GM18861 (cell line): ENCODE measurements around the gene NRARP.

Experiments
- ATAC-seq: cut with Tn5 transposase; IDR thresholded peaks from one replicate; pipeline ENCODE4 v1.9.1; 2021; ENCODE audit not compliant: unreplicated experiment

Gene NRARP

DNA sequence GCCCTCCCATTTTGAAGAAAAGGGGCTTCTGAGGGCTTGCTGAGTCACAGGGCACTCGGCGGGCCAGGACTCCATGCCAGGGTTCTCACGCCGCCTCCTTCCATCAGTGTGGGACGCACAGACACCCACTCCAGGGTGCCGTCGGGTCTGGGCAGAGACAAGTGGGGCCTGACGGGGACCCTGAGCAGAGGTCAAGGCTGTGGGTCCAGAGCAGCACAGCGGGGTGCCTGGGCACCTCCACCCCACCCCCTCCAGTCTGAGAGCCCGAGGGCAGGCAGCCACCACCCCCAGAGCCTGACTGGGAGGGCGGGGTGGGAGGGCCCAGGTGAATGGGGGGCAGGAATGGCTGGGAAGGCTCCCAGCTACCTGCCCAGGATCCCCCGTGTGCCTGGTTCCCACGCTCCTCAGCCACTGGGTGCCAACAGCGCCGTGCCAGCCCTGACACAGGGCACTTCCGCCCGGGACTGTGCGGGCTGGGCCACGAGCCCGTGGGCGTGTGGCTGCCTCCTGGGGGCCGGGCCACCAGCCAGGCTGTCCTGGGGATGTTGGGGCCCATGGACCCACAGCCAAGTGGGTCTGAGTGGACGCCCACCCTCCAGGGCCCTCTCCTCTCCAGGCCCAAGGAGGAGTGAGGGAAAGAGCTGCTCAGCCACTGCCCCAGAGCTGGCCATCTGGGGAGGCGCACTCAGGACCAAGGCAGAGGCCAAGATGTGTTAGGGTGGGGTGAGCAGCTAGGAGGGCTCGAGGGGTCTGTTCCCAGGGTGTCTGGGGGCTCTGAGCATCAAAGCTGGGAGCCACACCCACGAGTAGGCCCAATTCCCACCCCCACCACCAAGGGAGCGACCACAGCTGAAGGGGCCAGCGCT lies 10.1 kb upstream of the NRARP start:
- ATAC-seq: no peak

DNA sequence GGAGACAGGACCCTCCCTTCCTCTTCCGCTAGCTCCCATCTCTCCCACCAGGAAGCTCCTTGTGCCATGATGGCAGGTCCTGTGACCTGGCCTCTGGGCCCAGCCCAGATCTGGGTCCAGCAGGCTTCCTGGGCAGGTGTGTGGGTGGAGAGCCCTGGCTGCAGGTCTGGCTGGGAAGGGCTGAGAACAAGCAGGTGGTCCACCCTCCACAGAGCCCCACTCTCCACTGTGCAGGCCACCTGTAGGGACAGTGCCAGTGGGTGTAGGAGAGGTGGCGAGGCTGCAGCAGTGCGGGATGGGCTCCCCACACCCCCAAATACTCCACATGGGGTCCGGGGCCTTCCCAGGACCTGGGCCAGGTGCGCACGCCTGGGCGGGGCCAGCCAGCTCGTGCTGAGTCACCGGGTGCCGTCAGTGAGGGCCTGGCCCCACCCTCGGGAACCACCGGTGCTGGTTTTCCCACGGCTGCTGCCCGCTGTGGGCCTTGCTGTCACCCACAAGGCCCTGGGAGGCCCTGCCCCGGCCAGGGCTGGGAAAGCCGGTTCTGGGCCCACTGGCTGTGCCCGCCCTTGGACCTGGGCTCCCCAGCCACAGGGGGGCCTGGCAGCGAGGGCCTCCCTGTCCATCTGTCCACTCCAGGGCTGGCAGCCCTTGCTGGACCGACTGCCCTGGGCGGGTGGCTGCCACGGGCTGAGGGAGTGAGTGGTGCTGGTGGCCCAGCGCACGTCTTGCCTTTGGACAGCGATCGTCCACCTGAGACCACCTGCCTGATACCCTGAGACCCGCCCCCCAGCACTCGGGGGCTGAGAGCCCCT lies 9.3 kb upstream of the NRARP start:
- no peak for ATAC-seq

DNA sequence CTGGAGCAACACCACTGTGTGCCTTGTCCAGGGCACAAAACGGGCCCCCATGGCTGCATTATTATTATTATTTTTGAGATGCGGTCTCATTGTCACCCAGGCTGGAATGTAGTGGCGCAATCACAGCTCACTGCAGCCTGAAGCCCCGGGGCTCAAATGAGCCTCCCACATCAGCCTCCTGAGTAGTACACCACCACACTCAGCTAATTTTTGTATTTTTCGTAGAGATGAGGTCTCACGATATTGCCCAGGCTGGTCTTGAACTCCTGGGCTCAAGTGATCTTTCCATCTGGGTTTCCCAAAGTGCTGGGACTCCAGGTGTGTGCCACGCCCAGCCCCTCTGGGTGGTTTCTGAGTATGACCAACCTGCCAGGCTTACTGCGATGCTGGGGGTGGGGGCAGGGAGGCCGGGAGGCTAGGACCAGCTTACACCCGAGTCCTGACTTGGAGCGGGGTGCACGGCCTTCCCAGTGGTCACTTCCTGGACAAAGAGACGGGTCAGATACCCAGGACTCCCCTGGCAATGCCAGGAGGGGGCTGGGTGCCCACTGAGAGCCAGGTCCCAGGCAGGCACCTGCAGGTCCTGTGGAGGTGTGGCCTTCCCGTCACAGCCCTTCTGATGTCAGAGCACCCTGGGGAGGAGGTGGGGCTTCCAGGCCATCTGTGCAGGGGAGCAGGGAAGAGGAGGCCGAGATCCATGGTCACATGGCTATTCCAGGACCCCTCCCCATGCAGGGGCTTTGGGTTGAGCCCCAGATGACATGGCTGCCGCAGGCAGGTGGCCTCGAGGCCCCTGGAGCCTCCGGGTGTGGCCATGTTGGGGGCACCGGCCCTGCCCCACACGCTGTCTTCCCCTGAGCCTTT lies 8.3 kb upstream of the NRARP start:
- no peak for ATAC-seq

DNA sequence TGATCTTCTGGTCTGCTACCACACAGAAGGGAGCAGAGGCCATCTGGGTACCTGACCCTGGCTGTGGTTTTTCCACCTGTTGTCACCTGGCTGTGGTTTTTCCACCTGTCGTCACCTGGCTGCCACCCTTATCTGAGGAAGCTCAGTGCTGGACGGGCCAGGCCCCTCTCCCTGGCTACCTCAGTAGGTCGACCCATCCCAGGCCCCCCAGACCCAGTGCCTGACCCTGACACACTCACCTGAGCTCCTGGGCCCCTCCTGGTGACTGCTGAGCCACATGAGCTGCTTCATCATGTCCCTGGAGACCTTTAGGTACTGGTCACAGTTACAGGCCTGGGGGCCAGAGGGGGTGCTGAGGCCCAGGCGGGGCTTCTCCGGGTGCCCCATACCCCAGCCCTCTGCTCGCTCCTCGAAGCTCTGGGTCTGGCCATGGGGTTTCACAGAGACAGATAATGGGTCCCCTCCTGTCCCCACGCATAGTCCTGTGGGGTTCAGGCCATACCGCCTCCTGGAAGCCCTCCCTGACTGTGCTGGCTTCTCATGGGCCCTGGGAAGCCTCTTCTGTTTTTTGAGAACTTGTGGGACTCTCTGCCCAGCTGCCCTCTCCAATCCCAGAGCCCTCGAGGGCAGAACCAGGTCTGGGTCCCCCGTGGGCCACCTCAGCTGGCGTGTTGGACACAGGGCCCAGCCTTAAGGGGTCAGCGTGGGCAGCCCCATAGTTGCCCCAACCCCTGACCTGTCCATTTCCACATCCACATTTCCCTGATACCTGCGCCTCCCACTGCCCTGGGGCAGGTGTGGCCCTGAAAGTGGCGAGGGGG lies 7.5 kb upstream of the NRARP start:
- ATAC-seq: no peak

DNA sequence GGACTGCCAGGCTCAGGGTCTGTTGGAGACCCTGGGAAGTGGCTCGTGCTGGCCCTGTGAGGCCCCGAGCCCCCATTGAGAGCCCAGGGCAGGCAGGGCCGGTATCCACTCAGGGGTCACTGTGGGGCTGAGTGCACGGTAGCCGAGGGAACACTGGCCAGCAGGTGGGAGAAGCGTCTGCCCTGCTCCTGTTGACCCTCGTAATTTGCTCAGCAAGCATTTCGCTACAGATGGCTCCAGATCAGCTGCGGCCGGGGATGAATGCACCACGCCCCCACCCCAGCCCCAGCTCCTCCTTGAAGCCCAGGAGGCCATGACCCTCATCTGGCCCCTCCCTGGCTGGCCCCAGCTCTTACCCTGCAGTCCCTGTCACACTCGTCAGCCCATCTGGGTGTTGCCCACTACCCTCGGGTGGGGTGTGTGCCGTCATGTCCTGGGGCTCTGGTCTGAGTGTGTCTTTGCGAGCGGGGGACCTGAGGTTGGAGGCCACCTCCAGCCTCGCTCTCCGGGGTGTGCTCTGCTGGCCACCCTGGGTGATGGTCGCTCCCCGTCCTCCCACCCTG lies 6.1 kb upstream of the NRARP start:
- ATAC-seq: no peak

DNA sequence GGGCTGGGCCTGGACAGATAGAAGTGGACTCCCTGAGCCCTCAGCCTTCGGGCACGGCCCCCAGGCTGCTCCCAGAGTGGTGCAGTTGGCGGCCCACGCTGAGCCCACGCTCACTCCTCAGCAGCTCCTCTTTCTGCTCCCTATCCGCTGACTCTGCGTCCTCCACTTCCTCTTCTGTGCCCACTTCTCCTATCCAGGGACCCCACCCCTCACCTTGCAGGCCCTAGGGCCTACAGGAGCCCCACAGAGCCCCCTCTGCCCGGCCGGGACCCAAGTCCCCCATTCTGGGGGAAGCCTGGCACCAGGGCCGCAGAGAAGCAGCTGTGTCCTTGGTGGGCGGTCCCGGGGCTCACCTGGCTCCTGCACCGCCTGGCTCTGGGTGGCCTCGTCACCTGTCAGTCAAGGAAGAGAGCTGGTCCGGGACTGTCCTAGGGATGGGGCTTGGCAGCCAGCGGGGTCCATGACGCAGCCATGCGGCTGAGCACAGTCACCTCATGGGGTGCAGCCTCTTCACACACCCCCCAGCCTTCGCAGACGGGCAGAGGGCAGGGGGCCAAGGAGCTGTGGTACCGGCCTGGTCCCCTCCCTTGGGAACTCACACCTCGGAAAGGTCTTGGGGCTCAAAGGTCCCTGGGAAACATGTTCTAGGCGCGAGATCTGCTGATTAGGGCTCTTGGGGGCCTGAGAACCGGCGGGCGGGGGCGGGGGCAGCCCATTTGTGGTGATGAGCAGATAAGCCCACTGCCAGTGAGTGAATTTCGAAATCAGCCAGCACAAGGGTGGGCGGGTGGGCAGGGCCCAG lies 5.4 kb upstream of the NRARP start:
- no peak for ATAC-seq

DNA sequence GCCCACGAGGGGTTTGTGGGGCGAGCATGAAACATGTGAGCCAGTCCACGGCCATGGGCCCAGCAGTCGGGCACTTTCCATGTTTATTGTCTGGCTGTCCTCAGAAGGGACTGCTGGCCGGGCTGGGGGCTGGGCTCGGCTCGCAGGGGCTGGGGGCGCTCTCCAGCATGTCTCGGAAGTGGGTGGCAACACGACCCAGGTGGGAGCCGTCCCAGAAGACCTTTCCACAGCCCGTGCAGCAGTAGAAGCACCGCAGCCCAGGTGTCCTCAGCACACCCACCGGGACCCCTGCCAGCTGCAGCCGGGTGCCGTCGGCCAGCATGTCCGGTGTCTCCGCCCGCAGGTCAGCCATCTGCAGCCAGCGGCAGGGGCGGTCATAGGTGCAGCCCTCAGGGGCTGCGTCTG lies 4.8 kb upstream of the NRARP start:
- ATAC-seq: no peak

DNA sequence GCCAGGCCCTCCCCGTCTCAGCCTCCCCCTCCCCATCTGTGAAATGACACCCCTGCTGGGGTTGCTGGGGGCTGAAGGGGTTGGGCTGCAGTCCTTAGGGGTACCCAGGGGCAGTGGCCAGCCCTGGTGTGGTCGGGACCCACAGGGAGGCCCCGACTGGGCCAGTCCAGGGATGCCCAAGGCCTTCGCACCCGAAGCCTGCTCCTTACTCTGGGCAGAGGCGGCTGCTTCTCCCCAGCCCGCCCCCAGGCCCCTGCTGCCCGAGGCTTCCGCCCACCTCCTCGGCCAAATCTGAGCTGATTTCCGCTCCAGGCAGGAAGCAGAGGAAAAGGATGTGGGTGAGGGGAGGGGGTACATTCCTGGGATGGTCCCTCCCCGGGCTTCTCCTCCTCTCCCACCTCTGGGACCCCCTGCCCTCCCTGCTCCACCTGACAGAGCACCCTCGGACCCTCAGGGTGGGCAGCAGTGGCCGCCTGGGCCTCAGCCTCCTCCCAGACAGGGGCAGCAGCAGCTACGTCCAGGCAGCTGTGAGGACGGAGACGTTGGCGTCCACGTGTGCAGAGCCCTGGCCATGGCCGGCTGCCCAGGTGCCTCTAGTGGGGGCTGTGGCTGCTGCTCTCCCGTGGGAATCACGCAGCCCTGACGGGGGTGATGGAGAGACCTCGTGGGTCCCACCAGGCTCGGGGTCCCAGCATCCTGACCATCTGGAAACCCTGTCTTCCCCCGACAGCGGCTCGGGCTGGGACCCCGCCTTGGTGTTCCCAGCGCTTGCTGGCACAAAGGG lies 4.2 kb upstream of the NRARP start:
- ATAC-seq: no peak

DNA sequence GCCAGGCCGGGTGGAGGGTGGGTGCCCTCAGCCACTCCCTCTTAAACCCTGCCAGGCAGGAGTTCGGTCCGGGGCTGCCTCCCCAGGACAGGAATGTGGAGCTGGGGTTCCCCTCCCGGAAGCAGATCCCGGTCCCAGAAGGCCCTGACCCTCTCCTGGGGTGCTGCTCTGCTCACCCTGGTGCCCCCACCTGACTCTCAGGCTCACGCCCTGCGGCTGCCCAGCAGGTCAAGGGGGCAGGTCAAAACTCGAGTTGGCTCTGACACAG lies 3.7 kb upstream of the NRARP start:
- ATAC-seq: no peak

DNA sequence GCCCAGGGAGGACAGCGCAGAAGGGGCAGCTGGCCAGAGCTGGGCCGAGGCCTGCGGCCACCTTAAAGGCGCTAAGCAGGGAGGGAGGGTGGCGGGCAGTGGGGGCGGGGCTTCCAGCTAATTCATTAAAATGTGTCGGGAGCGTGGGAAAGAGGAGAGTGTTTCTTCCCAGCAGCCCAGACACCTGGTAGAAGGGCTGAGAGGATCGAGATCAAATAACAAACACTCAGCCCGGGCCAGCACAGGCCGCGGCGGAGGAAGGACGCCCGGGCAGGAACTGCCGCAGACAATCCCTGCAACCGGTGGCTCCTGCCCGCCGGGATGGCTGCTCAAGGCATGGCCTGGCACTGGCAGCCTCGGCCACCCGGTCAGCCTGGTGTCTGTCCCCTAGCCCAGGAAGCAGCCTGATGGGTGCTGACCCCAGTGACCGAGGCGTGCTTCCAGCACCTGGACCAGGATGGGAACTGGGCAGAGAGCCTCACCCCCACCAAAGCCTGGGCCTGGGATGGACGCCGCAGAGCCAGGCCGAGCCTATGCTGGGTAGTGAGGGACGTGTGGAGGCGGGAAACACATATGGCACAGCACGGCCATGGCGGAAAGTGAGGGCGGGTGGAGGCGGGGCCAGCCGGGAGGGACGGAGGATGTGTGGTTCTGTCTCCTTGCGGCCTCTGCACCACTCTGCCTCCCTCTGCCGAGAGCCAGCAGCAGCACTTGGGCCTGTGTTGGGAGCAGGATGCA lies 3.2 kb upstream of the NRARP start:
- ATAC-seq: no peak

DNA sequence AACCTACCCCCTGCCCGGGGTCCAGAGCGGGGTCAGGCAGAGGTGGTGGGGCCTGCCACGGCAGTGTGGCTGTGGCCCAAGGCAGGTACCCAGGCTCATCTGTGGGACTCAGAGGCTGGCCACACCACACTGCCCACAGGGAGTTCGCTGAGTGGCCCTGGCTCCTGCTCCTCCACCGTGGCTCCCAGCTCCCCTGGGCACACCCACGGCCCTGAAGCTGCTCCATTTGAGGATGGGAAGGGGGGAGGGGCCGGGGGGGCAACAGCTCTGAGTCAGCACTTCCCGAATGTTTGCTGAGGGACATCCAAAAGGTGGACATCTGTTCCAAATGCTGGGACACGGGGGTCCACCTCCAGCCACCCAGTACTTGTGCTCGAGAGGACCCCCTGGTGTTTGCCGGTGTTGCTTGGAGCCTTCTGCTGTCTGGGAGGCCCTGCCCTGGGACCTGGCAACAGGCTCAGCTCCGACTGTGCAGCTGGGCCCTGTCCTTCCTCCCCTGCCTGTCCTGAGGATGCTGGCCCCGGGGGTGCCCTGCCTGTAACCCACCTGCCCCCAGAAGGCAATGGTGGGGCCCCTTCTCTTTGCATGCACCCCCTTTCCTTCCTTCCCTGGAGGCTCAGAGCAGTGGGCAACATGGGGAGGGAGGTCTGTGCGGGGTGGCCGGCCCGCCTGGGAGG lies 2.5 kb upstream of the NRARP start:
- no peak for ATAC-seq

DNA sequence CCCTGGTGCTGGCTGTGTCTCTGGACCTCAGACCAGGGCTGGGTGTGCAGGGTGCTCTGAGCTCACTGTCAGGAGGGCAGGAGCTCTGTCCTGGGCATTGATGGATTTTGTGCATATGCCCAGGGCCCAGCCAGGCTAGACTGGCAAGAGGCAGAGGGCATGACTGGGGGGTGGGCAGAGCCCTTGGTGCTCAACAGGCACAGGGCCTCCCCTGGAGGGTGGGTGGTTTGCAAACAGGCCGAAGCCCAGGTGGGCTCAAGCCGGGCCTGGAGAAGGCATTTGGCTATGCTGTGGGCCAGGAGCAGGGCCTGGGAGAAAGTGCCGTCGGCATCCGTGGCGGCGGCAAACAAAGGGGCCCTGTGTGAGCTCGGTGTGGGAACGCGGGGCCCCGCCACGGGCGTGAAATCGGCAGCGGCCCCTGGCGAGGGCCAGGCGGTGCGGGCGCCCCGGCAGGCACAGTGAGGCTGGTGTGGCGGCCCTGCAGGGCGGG lies 1.9 kb upstream of the NRARP start:
- no peak for ATAC-seq

DNA sequence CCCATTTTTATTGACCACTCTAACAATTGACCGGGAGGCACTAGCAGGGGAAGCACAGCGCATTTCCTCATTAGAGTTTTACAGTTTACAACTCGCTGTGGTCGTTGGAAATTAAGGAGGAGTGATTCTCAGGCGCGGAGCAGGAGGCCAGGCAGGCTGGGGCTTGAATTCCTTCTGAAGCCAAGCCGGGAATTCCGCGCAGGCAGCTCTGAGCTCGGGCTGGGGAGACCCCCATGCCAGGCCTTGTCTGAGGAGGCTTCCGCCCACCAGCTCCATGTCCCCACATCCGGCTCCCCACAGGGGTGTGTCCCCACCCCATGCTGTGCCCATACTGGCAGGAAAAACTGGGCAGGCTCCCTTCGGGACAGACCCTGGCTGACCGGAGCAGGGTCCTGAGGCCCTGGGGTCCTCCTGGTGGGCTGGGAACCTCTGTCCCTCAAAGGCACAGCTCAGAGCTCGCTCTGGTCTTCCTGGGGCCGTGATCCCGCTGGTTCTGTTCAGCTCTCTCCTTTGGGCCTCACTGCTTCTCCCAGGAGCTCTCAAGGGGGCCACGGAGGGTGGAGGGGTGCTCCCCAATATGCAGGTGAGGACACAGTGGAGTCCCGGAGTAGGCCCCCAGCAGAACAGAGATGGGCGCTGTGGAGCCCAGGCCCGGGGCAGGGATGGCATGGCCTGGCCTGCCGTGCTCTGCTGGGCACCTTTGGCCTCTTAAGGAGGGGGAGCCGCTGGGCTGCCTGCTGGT lies 1.3 kb upstream of the NRARP start:
- no peak for ATAC-seq

DNA sequence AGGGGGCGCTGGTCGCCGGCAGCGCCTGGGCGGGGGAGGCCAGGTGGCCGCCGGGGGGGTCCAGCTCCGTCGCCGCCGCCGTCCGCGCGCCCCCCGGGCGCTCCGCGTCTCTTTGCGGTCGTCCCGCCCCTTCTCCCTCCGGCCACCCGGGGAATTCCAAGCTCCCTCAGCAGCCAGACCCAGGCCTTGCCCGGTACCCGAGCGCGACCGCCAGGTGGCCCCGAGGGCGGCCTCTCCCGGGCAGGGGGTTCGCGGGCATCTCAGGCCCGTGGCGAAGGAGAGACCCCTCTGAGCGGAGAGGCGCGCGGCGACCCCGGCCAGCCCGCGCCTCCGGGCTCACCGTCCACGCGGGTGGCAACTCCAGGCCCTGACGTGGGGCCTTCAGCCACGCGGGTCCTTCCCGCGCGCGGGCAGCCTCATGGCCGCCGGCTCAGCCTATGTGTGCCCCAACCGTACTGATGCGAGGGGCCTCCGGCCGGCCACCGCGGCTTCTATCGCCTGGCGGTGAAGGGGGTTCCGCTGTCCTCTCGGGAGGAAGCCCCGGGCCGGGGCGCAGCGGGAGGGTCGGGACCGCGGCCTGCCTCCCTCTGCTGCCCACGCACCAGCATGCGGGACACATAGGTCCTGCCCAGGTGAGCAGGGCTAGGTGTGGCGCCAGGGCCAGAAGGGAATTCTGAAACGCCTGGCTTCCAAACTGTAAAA lies 529 bp upstream of the NRARP start:
- ATAC-seq: peak; percentile 34

DNA sequence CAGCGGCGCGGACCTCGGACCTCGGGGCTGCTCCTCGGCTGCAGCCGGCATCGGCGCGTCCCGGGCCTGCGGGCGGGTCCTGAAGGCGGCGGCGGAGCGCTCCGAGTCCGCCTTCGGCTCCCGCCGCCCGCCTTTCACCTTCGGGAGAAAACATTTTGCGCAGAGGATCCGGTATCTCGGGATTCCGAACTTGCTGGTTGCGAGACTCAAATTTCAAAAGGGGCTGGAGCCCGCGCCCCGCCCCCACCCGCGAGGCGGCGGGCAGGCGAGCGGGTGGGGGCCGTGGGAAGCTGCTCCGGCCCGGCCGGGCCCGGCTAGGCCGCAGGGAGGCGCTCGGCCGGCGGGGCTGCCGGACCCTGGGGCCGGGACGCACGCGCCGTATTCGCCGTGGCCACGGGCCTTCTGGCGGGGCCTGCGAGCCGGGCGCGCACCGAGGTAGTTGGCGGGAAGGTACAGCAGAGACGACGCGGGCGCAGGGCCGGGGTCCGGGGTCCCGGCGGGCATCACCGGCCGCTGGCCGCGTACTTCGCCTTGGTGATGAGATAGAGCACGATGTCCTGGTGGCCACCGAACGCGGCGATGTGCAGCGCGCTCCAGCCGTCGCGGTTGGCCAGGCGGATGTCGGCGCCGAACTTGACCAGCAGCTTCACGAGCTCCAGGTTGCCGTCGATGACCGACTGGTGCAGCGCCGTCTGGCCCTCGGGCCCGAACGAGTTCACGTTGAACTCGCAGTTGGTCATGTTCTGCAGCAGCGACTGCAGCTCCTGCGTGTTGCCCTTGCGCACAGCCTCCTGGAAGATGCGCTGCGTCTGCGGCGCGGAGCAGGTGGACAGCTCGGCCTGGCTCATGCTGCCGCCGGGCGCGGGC lies 757 bp downstream of the NRARP start:
- peak; percentile 8 for ATAC-seq
